ENCODE results near the gene HCAR2.
"Not testable (repeated sequence)": the region's sequence is repeated elsewhere in the genome, so short reads cannot be mapped to it uniquely, and the experiment has no call there.

Gene HCAR2

DNA sequence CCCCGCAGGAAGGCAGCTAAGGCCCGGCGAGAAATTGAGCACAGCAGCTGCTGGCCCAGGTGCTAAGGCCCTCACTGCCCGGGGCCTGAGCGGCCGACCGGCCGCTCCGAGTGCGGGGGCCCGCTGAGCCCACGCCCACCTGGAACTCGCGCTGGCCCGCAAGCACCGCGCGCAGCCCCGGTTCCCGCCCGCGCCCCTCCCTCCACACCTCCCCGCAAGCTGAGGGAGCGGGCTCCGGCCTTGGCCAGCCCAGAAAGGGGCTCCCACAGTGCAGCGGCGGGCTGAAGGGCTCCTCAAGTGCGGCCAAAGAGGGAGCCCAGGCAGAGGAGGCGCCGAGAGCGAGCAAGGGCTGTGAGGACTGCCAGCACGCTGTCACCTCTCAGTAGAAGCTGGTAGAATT lies 26.4 kb downstream of the HCAR2 start:
- not testable (repeated sequence) for H3K9ac ChIP-seq (ENCODE audit: low read length); H3K4me1 ChIP-seq (ENCODE audit: control insufficient read depth, insufficient read depth, low read length); H3K4me3 ChIP-seq (ENCODE audit: low read length); H3K27me3 ChIP-seq (ENCODE audit: control insufficient read depth, insufficient read depth, low read length); H3K36me3 ChIP-seq (ENCODE audit: control insufficient read depth, insufficient read depth, low read length); H3K9me3 ChIP-seq (ENCODE audit: control insufficient read depth, low read length)

- not testable (repeated sequence) for H3K36me3 ChIP-seq (ENCODE audit: control insufficient read depth, insufficient read depth, low read length); H3K9ac ChIP-seq (ENCODE audit: low read length); H3K4me3 ChIP-seq (ENCODE audit: low read length); H3K9me3 ChIP-seq (ENCODE audit: control insufficient read depth, low read length); H3K27me3 ChIP-seq (ENCODE audit: control insufficient read depth, insufficient read depth, low read length); H3K4me1 ChIP-seq (ENCODE audit: control insufficient read depth, insufficient read depth, low read length)
These were observed 27.1 kb downstream of the HCAR2 start for GRCh38 chr12:122676015-122676414.

DNA sequence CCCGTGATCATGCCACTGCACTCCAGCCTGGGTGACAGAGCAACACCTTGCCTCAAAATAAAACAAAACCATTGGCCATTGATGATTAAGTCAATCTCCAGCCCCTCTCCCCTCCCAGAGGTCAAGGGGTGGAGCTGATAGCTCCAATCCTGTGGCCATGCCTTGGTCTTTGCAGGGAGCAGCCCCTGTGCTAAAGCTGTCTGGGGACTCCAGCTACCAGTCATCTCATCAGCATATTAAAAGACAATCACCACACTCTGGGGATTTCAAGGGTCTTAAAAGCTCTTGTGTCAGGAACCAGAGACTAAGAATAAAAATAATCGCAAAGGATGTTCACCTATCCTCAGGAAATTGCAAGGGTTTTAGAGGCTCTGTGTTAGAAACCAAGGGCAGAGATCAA lies 30.6 kb downstream of the HCAR2 start:
- Histone ChIP-seq H3K4me3 (ENCODE audit: low read length) (no peak overlapping the region), H3K27me3 (ENCODE audit: control insufficient read depth, insufficient read depth, low read length) (no peaks in the 10 kb centered on the region), H3K9ac (ENCODE audit: low read length) (no peak overlapping the region), H3K36me3 (ENCODE audit: control insufficient read depth, insufficient read depth, low read length) (no peaks in the 10 kb centered on the region), H3K9me3 (ENCODE audit: control insufficient read depth, low read length) (no peaks in the 10 kb centered on the region), H3K4me1 (ENCODE audit: control insufficient read depth, insufficient read depth, low read length) (no peaks in the 10 kb centered on the region)

DNA sequence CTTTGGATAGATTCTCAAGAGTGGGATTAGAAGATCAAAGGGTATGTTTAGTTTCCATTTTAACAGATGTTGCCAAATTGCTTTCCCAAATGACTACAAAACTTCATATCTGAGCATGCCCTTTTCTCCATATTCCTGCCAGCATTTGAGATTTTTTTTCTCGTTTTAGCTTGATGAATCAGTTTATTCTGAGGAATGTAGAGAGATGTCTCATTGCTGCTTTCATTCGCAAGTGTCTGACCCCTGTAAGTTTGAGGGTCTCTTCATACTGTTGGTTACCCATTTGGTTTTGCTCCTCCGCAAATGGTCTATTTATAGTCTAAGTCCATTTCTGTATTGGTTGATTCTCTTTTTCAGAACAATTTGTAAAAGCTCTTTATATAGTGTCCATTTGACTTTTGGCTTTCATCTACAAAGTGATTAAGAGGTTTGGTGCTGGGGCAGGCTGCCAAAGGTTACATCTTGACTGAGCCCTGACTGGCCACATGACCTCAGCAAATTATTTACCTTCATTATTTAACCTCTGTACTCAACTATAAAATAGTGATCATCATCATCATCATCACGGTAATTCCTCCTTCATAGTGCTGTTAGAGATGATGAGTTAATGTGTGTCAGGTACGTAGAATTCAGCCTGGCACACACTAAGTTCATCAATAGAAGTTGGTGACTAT lies 33.6 kb downstream of the HCAR2 start:
- H3K27me3 ChIP-seq (ENCODE audit: control insufficient read depth, insufficient read depth, low read length), result no peaks in the 10 kb centered on the region

DNA sequence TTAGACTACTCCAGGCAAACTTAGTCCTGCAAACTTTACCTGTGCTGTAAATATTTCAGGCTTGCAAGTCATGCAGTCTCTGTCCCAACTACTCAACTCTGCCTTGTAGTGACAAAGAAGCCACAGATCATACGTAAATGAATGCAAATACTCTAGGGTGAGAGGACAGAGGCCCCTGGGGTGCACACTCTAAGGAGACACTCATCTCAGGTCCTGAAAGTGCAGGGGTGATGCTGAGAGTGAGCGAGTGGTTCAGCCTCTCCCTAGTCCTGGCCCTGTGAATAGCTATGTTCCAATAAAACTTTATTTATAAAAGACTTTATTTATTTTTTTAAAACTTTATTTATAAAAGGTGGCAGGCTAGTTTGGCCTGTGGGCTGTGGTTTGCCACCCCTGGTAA lies 34.9 kb downstream of the HCAR2 start:
- no peaks in the 10 kb centered on the region for H3K9me3 ChIP-seq (ENCODE audit: control insufficient read depth, low read length)
- H3K9ac ChIP-seq (ENCODE audit: low read length), result no peak overlapping the region
- H3K27me3 ChIP-seq (ENCODE audit: control insufficient read depth, insufficient read depth, low read length), result no peaks in the 10 kb centered on the region
- no peak overlapping the region for H3K4me3 ChIP-seq (ENCODE audit: low read length)
- no peaks in the 10 kb centered on the region for H3K36me3 ChIP-seq (ENCODE audit: control insufficient read depth, insufficient read depth, low read length)
- H3K4me1 ChIP-seq (ENCODE audit: control insufficient read depth, insufficient read depth, low read length), result no peaks in the 10 kb centered on the region

More for the DNA sequence above, 33.6 kb downstream of the HCAR2 start:
- no peaks in the 10 kb centered on the region for H3K4me1 ChIP-seq (ENCODE audit: control insufficient read depth, insufficient read depth, low read length)
- no peaks in the 10 kb centered on the region for H3K9me3 ChIP-seq (ENCODE audit: control insufficient read depth, low read length)
- no peaks in the 10 kb centered on the region for H3K36me3 ChIP-seq (ENCODE audit: control insufficient read depth, insufficient read depth, low read length)
- no peak overlapping the region for H3K9ac ChIP-seq (ENCODE audit: low read length)
- H3K4me3 ChIP-seq (ENCODE audit: low read length), result no peak overlapping the region

GRCh38 chr12:122665759-122666158 lies 37.4 kb downstream of the HCAR2 start:
- Histone ChIP-seq H3K36me3 (ENCODE audit: control insufficient read depth, insufficient read depth, low read length) (no peaks in the 10 kb centered on the region), H3K9me3 (ENCODE audit: control insufficient read depth, low read length) (no peaks in the 10 kb centered on the region)

DNA sequence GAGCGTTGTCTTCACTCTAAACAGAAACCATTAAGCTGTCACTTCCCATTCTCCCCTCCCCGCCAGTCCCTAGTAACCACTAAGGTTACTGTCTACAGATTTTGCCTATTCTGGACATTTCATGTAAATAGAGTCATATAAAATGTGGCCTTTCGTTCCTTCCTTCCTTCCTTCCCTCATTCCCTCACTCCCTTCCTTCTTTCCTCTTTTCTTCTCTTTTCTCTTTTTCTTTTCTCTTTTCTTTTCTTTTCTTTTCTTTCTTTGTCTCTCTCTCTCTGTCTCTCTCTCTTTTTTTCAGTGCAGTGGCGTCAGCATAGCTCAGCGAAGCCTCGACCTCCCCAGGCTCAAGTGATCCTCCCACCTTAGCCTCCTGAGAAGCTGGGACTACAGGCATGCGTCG lies 37.8 kb downstream of the HCAR2 start:
- no peaks in the 10 kb centered on the region for H3K27me3 ChIP-seq (ENCODE audit: control insufficient read depth, insufficient read depth, low read length)
- H3K4me1 ChIP-seq (ENCODE audit: control insufficient read depth, insufficient read depth, low read length), result no peaks in the 10 kb centered on the region
- H3K9ac ChIP-seq (ENCODE audit: low read length), result no peak overlapping the region
- H3K4me3 ChIP-seq (ENCODE audit: low read length), result no peak overlapping the region
- no peaks in the 10 kb centered on the region for H3K36me3 ChIP-seq (ENCODE audit: control insufficient read depth, insufficient read depth, low read length)
- no peaks in the 10 kb centered on the region for H3K9me3 ChIP-seq (ENCODE audit: control insufficient read depth, low read length)

More at GRCh38 chr12:122665759-122666158, 37.4 kb downstream of the HCAR2 start:
- Histone ChIP-seq H3K4me3 (ENCODE audit: low read length) (no peak overlapping the region), H3K4me1 (ENCODE audit: control insufficient read depth, insufficient read depth, low read length) (no peaks in the 10 kb centered on the region), H3K27me3 (ENCODE audit: control insufficient read depth, insufficient read depth, low read length) (no peaks in the 10 kb centered on the region), H3K9ac (ENCODE audit: low read length) (no peak overlapping the region)

DNA sequence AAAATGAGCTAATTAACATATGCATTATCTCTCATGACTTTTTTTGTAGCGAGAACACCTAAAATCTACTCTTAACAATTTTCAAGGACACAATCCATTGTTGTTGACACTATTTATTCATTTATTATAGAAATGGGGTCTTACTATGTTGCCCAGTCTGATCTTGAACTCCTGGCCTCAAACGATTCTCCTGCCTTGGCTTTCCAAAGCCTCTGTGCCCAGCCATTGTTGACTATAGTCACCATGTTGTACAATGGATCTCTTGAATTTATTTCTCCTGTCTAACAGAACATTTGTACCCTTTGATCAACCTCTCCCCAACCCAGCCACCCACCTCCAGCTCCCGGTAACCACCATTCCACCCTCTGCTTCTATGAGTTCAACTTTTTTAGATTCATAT lies 41.2 kb downstream of the HCAR2 start:
- Histone ChIP-seq H3K27me3 (ENCODE audit: control insufficient read depth, insufficient read depth, low read length) (no peaks in the 10 kb centered on the region), H3K9ac (ENCODE audit: low read length) (no peak overlapping the region), H3K4me1 (ENCODE audit: control insufficient read depth, insufficient read depth, low read length) (no peaks in the 10 kb centered on the region), H3K4me3 (ENCODE audit: low read length) (no peak overlapping the region), H3K9me3 (ENCODE audit: control insufficient read depth, low read length) (no peaks in the 10 kb centered on the region), H3K36me3 (ENCODE audit: control insufficient read depth, insufficient read depth, low read length) (no peaks in the 10 kb centered on the region)

- Histone ChIP-seq H3K27me3 (ENCODE audit: control insufficient read depth, insufficient read depth, low read length) (no peaks in the 10 kb centered on the region), H3K4me3 (ENCODE audit: low read length) (no peak overlapping the region), H3K9me3 (ENCODE audit: control insufficient read depth, low read length) (no peaks in the 10 kb centered on the region), H3K4me1 (ENCODE audit: control insufficient read depth, insufficient read depth, low read length) (no peaks in the 10 kb centered on the region), H3K36me3 (ENCODE audit: control insufficient read depth, insufficient read depth, low read length) (no peaks in the 10 kb centered on the region), H3K9ac (ENCODE audit: low read length) (no peak overlapping the region)
These were observed 41.9 kb downstream of the HCAR2 start for GRCh38 chr12:122661246-122661645.

- Histone ChIP-seq H3K9ac (ENCODE audit: low read length) (peak overlapping the region; percentile 5), H3K36me3 (ENCODE audit: control insufficient read depth, insufficient read depth, low read length) (no peaks in the 10 kb centered on the region), H3K27me3 (ENCODE audit: control insufficient read depth, insufficient read depth, low read length) (no peaks in the 10 kb centered on the region), H3K4me3 (ENCODE audit: low read length) (no peak overlapping the region), H3K9me3 (ENCODE audit: control insufficient read depth, low read length) (no peaks in the 10 kb centered on the region), H3K4me1 (ENCODE audit: control insufficient read depth, insufficient read depth, low read length) (no peaks in the 10 kb centered on the region)
These were observed 43.6 kb downstream of the HCAR2 start for GRCh38 chr12:122659579-122659978.

DNA sequence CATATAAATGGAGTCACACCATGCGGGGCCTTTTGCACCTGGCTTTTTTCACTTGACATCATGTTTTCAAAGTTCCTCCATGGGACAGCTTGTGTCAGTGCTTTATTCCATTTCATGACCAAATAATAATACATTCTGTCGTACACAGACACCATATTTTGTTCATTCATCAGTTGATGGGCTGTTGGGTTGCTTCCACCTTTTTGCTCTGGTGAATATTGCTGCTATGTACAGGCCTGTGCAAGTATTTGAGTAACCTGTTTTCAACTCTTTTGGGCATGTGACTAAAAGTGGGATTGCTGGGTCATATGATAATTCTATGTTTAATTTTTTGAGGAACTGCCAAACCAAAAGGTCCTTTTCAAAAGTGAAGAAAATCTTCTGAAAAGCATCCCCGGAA lies 46.9 kb downstream of the HCAR2 start:
- H3K27me3 ChIP-seq (ENCODE audit: control insufficient read depth, insufficient read depth, low read length), result no peaks in the 10 kb centered on the region
- no peaks in the 10 kb centered on the region for H3K36me3 ChIP-seq (ENCODE audit: control insufficient read depth, insufficient read depth, low read length)
- no peak overlapping the region for H3K9ac ChIP-seq (ENCODE audit: low read length)
- no peaks in the 10 kb centered on the region for H3K9me3 ChIP-seq (ENCODE audit: control insufficient read depth, low read length)
- H3K4me1 ChIP-seq (ENCODE audit: control insufficient read depth, insufficient read depth, low read length), result peaks cover 3% of the 10 kb centered on the region
- H3K4me3 ChIP-seq (ENCODE audit: low read length), result no peak overlapping the region

GRCh38 chr12:122653291-122653690 lies 49.9 kb downstream of the HCAR2 start:
- H3K9ac ChIP-seq (ENCODE audit: low read length); H3K36me3 ChIP-seq (ENCODE audit: control insufficient read depth, insufficient read depth, low read length); H3K9me3 ChIP-seq (ENCODE audit: control insufficient read depth, low read length); H3K4me3 ChIP-seq (ENCODE audit: low read length); H3K4me1 ChIP-seq (ENCODE audit: control insufficient read depth, insufficient read depth, low read length); H3K27me3 ChIP-seq (ENCODE audit: control insufficient read depth, insufficient read depth, low read length): not testable (repeated sequence)
